Measurements from ENCODE around the gene MAGEA2B.
"Not testable (repeated sequence)": the region's sequence is repeated elsewhere in the genome, so short reads cannot be mapped to it uniquely, and the experiment has no call there.

MAGEA2B gene

DNA sequence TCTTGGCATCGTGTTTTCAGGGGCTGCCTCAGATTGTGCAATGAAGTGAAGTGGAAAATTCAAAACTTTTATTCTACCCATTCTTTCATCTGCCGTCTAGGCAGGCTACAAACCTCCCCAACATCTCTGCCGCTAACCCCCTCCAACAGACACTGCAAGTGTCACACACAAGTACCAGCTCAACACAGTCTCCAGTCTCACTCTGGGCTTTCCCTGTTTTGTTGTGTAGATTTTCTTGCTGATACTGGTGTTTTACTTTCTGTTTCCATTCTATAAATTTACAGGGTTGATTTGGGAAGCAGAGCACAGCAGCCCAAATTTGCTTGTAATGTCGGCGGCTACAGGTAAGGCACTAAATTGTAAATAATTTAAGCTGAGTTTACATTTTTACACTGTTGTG lies 40.4 kb downstream of the MAGEA2B start:
- not testable (repeated sequence) for DNase-seq (ENCODE audit: low read depth in 2 of 2)

GRCh38 chrX:152758918-152759317 lies 44.5 kb downstream of the MAGEA2B start, which contains the start of gene CSAG3:
Gene CSAG3, plus strand, starts transcription at chrX:152759218.
- not testable (repeated sequence) for DNase-seq (ENCODE audit: low read depth in 2 of 2)

- not testable (repeated sequence) for DNase-seq (ENCODE audit: low read depth in 2 of 2)
Observed at GRCh38 chrX:152759544-152759943, 45.1 kb downstream of the MAGEA2B start.

DNA sequence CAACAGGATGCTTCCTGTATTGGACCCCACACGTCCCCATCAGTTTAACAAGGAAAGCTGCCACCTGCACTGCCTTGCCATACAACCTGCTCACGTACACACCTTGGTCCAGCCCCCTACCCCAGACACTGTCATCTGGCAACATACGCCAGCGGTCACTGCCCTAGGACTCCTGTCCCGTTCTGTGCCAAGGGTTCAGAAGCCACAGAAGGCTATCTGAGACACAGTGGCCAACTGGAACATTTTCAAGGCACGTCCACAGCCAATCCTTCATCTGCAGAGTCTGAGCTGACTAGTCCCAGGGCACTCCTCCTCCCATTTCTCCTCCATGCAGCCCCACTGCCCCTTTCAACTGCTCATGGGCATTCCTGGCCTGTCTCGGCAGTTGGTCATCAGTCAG lies 47.2 kb downstream of the MAGEA2B start:
- DNase-seq (ENCODE audit: low read depth in 2 of 2) = not testable (repeated sequence)

- DNase-seq (ENCODE audit: low read depth in 2 of 2) = not testable (repeated sequence)
Observed at GRCh38 chrX:152766562-152766961, 52.1 kb downstream of the MAGEA2B start.
